ENCODE data around the gene SATB1.

DNA sequence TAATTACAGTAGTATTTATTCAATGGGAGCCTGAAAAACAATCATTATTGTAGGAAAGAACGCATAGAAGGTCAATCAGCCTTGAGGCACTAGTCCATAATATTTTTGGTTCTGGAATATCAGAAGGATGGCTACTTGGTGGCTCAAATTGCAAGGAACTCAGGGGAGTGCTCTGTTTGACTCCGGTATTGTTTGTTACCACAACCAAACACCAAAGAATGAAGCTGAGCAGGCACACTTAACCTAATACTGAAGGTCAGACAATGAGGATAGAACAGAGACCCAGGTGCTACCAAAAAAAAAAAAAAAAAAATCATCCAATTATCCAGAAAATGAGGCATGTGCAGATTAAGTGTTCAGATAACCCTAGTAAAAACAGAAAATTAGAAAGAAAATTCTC, 11.1 kb upstream of the SATB1 start:
- TF ChIP-seq, protein P1, sequence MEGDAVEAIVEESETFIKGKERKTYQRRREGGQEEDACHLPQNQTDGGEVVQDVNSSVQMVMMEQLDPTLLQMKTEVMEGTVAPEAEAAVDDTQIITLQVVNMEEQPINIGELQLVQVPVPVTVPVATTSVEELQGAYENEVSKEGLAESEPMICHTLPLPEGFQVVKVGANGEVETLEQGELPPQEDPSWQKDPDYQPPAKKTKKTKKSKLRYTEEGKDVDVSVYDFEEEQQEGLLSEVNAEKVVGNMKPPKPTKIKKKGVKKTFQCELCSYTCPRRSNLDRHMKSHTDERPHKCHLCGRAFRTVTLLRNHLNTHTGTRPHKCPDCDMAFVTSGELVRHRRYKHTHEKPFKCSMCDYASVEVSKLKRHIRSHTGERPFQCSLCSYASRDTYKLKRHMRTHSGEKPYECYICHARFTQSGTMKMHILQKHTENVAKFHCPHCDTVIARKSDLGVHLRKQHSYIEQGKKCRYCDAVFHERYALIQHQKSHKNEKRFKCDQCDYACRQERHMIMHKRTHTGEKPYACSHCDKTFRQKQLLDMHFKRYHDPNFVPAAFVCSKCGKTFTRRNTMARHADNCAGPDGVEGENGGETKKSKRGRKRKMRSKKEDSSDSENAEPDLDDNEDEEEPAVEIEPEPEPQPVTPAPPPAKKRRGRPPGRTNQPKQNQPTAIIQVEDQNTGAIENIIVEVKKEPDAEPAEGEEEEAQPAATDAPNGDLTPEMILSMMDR (IDR thresholded peaks at IDR 0.05): no peak
- TF ChIP-seq EP300 (IDR thresholded peaks at IDR 0.05) (no peak), NR3C1 (IDR thresholded peaks at IDR 0.05) (no peak), SREBF2 (IDR thresholded peaks at IDR 0.05) (no peak), NFE2L2 (conservative IDR thresholded peaks at IDR 0.05; ENCODE audit: low read length) (no peak), POLR2A (IDR thresholded peaks at IDR 0.05; ENCODE audit: low read length) (no peak), JUN (IDR thresholded peaks at IDR 0.05) (no peak), RAD21 (conservative IDR thresholded peaks at IDR 0.05 in 1 of 2, IDR thresholded peaks at IDR 0.05 in 1 of 2) (no peak), MYC (IDR thresholded peaks at IDR 0.05; ENCODE audit: borderline replicate concordance, low read length) (no peak)
- TF ChIP-seq, protein P2, sequence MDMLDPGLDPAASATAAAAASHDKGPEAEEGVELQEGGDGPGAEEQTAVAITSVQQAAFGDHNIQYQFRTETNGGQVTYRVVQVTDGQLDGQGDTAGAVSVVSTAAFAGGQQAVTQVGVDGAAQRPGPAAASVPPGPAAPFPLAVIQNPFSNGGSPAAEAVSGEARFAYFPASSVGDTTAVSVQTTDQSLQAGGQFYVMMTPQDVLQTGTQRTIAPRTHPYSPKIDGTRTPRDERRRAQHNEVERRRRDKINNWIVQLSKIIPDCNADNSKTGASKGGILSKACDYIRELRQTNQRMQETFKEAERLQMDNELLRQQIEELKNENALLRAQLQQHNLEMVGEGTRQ (IDR thresholded peaks at IDR 0.05): no peak
- TF ChIP-seq, protein P3, sequence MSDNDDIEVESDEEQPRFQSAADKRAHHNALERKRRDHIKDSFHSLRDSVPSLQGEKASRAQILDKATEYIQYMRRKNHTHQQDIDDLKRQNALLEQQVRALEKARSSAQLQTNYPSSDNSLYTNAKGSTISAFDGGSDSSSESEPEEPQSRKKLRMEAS (IDR thresholded peaks at IDR 0.05): no peak
